Nephron progenitor cell (in vitro differentiated cells): ENCODE results near the gene MECP2.
"Not testable (repeated sequence)": the region's sequence is repeated elsewhere in the genome, so short reads cannot be mapped to it uniquely, and the experiment has no call there.

ENCODE experiments used
- DNase-seq: peaks from one replicate; pipeline ENCODE4 v3.0.0; 2021
- H3K27ac Mint-ChIP-seq: 2 replicates; pipeline ENCODE4 v1.8.0; 2021; ENCODE audit warnings: mild to moderate bottlenecking, moderate library complexity, mixed read lengths
- H3K27me3 Mint-ChIP-seq: 2 replicates; pipeline ENCODE4 v1.8.0; 2021; ENCODE audit warnings: mild to moderate bottlenecking, low read depth, mixed read lengths; ENCODE audit not compliant: poor library complexity
- H3K36me3 Mint-ChIP-seq: 2 replicates; pipeline ENCODE4 v1.8.0; 2021; ENCODE audit warnings: low read depth, mixed read lengths
- H3K4me1 Mint-ChIP-seq: 2 replicates; pipeline ENCODE4 v1.8.0; 2021; ENCODE audit warnings: mixed read lengths
- H3K4me3 Mint-ChIP-seq: 2 replicates; pipeline ENCODE4 v1.8.0; 2021; ENCODE audit warnings: mild to moderate bottlenecking, moderate library complexity, mixed read lengths
- H3K9me3 Mint-ChIP-seq: 2 replicates; pipeline ENCODE4 v1.8.0; 2021; ENCODE audit warnings: mild to moderate bottlenecking, moderate library complexity, mixed read lengths
- CTCF ChIP-seq: fragments of 200-600 bp; sonication (generic); IDR thresholded peaks from 2 replicates; pipeline ENCODE4 v1.5.0; 2021; ENCODE audit warnings: antibody characterized with exemption

The MECP2 gene

GRCh38 chrX:153984351-153985178 is 113.0 kb downstream of the MECP2 start:
- no peak for TF ChIP-seq CTCF
- no peak for DNase-seq
- peaks cover 28% of the 10 kb centered on the region for H3K4me1 Mint-ChIP-seq
- H3K4me3 Mint-ChIP-seq = no peak overlapping the region
- H3K36me3 Mint-ChIP-seq = peaks cover 15% of the 10 kb centered on the region
- peaks cover 40% of the 10 kb centered on the region for H3K9me3 Mint-ChIP-seq
- H3K27ac Mint-ChIP-seq = no peak overlapping the region
- H3K27me3 Mint-ChIP-seq = peaks cover 2% of the 10 kb centered on the region

GRCh38 chrX:153983321-153983801 is 114.2 kb downstream of the MECP2 start:
- Mint-ChIP-seq H3K4me1 (peaks cover 21% of the 10 kb centered on the region), H3K27me3 (peaks cover 2% of the 10 kb centered on the region), H3K27ac (no peak overlapping the region), H3K36me3 (peaks cover 15% of the 10 kb centered on the region), H3K9me3 (peaks cover 35% of the 10 kb centered on the region), H3K4me3 (no peak overlapping the region)
- no peak for DNase-seq
- TF ChIP-seq CTCF = no peak

GRCh38 chrX:153981771-153982533 is 115.6 kb downstream of the MECP2 start:
- Mint-ChIP-seq H3K4me3 (no peak overlapping the region), H3K4me1 (peaks cover 18% of the 10 kb centered on the region), H3K27me3 (no peaks in the 10 kb centered on the region), H3K36me3 (peaks cover 15% of the 10 kb centered on the region), H3K9me3 (peaks cover 33% of the 10 kb centered on the region), H3K27ac (peak overlapping the region; percentile 87)
- DNase-seq = no peak
- TF ChIP-seq CTCF = no peak

GRCh38 chrX:153981231-153981630 is 116.3 kb downstream of the MECP2 start:
- no peak overlapping the region for H3K4me3 Mint-ChIP-seq
- no peak for TF ChIP-seq CTCF
- no peaks in the 10 kb centered on the region for H3K27me3 Mint-ChIP-seq
- peaks cover 17% of the 10 kb centered on the region for H3K4me1 Mint-ChIP-seq
- peak overlapping the region; percentile 87 for H3K27ac Mint-ChIP-seq
- H3K36me3 Mint-ChIP-seq = peaks cover 15% of the 10 kb centered on the region
- no peak for DNase-seq
- H3K9me3 Mint-ChIP-seq = peaks cover 34% of the 10 kb centered on the region

GRCh38 chrX:153980394-153980793 is 117.1 kb downstream of the MECP2 start:
- peaks cover 38% of the 10 kb centered on the region for H3K9me3 Mint-ChIP-seq
- peaks cover 17% of the 10 kb centered on the region for H3K4me1 Mint-ChIP-seq
- H3K27me3 Mint-ChIP-seq, DNase-seq, H3K27ac Mint-ChIP-seq, H3K4me3 Mint-ChIP-seq: not testable (repeated sequence)
- peaks cover 15% of the 10 kb centered on the region for H3K36me3 Mint-ChIP-seq

GRCh38 chrX:153974726-153975286 is 122.7 kb downstream of the MECP2 start:
- no peak for DNase-seq
- Mint-ChIP-seq H3K4me3 (peak overlapping the region; percentile 50), H3K4me1 (peaks cover 25% of the 10 kb centered on the region), H3K27me3 (no peaks in the 10 kb centered on the region), H3K9me3 (peaks cover 9% of the 10 kb centered on the region), H3K27ac (no peak overlapping the region), H3K36me3 (no peaks in the 10 kb centered on the region)
- TF ChIP-seq CTCF = no peak
